Anterior cingulate cortex (tissue), 58 donors: ENCODE results near the gene MXI1.
A peak's percentile ranks its signal among the peaks of the same experiment; 100 is the strongest.

Source experiments
- DNase-seq, 58 donors: peaks; one replicate each; lab custom pipeline; 2025; lab: John Stamatoyannopoulos, UW

The MXI1 gene

DNA sequence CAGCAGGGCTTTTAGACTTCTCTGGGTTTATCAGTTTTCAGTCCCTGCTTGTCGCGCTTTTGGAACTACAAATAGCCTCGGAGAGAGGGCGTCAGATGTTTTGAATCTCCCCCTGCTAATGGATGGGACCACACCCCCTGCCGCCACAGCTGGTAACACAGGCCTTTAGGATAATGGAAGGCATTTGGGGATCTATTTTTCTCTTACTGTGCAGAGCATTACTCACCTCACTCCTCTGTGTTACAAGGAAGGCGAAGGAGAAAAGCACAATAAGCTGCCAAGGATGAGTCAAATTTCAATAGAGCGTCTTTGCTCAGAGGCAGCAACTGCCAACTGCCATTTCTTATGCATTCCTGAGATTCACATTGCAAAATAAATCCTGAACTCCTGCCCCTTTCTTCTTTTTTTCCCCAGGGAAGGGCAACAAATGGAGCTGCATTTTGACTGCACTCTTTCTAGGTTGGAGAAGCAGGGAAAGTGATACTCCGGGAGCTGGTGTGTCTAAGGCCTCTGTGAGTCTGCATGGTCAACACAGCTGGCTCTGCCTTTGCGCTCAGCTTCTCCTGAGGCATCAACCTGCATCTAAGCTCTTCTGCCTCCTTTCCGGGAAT, 128.8 kb downstream of the MXI1 start:
- DNase-seq, result peak in 2 of 58 donors; percentile 16 to 18
